ENCODE results near the gene ROR1.

DNA sequence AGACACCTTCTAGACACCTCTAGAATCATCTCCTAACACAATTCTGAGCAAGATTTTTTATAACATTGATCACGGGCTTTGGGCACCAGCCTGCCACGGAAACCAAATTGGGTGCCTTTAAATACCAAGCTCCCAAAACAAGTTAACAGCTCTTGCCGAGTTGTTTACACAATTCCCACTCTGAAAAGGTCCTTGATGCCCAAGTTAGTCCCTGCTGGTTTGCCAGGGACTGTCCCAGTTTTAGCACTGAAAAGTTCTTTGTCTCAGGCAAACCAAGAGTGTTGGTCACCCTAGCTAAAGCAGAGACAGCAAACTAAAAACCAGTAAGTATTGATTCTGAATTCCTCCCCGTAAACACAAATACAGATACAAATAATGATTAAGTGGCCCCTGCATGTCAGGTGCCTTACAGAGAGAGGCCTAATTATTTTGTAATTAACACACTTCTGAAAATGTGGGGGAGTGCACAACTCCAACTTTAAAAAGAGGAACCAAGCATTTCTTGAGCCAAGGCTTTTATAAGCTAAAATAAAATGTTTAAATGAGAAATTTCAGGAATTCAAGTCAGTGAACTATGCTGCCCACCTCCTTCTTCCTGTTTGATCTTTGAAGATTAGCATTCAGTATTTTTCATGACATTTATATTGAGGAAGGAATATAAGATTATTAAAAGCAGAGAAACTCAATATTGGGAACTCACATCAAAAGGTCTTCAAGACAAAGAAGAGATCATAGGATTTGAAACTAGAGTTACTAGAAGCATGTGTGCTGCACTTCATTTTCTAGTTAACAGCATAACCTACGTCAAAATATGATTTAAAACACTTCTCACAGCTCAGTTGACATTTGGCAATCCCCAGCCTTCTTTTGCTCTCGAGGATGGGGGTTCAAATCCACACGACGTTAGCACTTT is 420.6 kb downstream of the ROR1 start:
- TF ChIP-seq, protein P1, sequence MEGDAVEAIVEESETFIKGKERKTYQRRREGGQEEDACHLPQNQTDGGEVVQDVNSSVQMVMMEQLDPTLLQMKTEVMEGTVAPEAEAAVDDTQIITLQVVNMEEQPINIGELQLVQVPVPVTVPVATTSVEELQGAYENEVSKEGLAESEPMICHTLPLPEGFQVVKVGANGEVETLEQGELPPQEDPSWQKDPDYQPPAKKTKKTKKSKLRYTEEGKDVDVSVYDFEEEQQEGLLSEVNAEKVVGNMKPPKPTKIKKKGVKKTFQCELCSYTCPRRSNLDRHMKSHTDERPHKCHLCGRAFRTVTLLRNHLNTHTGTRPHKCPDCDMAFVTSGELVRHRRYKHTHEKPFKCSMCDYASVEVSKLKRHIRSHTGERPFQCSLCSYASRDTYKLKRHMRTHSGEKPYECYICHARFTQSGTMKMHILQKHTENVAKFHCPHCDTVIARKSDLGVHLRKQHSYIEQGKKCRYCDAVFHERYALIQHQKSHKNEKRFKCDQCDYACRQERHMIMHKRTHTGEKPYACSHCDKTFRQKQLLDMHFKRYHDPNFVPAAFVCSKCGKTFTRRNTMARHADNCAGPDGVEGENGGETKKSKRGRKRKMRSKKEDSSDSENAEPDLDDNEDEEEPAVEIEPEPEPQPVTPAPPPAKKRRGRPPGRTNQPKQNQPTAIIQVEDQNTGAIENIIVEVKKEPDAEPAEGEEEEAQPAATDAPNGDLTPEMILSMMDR (conservative IDR thresholded peaks at IDR 0.05), result no peak
- no peak for TF ChIP-seq EZH2 (IDR thresholded peaks at IDR 0.05; ENCODE audit: low read depth)
